ENCODE measurements around the gene METTL16.

The METTL16 gene

DNA sequence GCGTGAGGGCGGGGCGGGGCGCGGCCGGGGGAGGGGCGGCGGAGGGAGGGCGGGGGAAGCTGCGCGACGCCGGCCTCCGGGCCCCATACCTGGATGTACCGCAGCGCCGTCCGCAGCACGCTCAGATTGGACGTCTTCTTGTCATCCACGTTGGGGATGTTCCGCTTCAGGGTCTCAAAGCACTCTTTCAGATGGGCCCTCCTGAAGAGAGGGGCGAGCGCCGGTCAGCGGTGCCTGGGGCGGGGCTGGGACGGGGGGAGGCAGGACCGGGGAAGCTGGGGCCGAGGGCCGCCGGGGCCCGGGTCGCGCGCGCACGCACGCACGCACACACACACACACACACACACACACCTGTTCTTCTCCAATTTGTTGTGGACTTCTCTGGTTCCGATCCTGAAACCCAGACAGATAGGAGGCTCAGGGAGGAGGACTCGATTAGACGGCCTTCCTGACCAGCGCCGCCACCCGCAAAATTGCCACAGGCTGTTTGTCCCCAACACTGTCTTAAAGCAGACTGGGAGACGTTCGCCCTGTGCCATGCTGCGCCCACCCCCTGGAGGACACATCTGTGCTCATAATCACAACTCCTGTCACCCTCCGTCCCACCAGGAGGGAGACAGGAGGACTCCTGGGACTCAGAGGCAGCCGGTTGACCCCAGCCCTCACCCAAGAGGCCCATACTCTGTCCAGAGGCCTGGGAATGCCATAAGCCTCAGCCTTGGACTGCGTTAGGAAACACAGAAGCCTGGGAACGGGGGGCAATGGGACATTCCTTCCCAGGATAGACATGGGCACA is 117.5 kb downstream of the METTL16 start:
- no peak for DNase-seq

GRCh38 chr17:2393174-2393953 is 118.3 kb downstream of the METTL16 start:
- peak; percentile 79 for DNase-seq

GRCh38 chr17:2392252-2393173 is 119.2 kb downstream of the METTL16 start:
- peak; percentile 85 to 87 for DNase-seq

GRCh38 chr17:2391597-2392251 is 120.0 kb downstream of the METTL16 start:
- DNase-seq, result no peak

- no peak for DNase-seq
These were observed 121.4 kb downstream of the METTL16 start for GRCh38 chr17:2390199-2390836.

- no peak for DNase-seq
These were observed 123.0 kb downstream of the METTL16 start for GRCh38 chr17:2388683-2389055.

DNA sequence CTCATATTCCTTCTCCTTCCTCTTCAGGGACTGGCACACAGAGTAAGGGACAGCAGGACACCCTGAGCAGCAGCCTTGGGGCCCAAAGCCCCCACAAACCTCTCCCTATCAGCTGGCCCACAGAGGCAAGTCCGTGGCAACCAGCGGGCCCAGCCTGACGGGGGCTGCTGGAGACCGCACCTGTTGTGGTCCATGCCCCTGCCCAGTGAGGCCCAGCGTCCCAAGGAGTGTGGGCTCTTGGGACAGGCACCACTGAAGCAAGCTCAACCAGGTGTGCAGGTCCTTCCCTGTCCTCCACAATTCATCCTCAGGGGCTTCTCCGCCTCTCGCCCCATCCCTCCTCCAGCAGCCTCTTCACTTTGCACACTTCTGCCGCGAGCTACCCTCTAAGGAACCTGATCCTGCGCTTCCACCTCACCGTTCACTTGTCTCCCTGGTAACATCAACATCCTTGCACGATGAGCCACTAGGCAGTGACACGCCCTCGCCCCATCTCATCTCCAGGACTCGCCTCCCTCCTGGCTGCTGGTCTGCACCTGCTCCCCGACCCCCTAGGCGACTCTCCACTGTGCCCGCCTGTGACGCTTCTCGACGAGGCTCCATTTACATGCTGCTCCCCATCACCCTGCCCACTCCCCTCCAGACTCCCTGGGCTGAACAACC is 123.5 kb downstream of the METTL16 start:
- no peak for DNase-seq

DNA sequence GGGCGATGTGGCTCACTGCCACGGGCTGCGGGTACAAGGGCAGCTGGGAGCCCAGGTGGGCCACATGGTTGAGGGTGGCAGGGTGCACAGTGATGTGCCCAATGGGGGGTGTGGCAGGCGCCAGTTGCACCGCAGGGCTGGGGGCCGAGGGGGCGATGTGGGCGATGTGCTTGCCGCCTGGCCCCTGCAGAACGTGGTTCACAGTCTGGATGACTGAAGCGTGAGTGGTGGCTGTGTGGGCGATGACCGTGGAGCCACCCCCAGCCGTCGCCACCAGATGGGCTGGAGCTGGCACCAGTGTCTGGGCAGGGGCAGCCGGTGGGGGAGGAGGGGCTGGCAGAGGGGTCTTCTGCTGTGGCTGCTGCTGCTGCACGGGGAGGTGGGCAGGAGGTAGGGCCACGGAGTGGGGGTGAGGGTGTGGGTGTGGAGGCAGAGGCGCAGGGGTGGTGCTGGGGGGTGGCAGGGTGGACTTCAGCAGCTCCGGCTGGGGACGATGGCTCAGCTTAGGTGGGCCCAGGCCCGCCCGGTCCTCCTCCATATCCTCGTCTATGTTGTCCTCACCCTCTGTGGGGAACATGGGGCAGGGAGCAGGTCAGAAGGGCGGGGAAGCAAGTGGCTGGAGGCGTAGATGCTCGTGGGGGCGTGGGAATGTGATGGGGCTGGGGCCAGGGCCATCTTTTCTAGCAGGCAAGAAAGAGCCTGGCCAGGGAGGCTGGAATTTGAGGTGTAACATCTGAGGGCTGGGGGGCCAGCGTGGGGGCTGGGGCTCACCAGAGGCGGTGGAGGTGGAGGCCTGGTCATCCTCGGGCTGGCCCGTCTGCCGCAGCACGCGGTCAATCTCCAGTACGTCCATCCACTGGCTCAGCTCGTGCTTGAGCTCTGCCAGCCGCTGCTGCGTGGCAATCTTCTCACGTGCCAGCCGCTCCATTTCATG is 124.3 kb downstream of the METTL16 start:
- no peak for DNase-seq

DNA sequence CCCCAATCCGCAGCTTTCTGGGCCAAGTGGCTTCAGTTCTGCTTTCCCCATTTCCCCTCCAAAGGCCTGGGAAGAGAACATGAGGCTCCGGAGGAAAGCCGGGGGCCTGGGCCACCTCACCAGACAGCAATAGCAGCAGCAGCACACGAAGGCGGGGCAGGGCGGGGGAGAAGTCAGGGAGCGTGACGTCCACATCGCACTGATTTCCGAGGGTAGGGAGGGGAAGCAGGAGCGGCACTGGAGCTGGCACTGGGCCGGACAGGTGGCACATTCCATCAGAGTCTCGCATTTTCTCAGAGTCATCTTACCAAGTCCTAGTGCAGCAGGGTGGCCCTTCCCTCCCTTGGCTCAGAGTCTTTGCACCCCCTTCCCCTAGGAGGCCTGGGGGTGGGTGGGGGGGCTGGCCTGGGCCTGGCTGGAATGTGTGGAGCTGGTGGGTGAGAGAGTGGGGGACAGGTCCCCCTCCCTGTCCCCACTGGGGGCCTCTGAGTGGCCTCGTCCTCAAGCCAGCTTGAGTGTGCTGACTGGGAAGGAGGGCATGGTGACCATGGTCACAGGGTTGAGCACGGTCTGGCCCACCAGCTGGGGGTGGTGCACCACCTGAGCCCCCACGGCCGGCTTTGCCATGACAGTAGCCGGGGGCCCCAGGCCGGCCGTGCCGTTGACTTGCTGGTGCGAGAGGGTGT is 125.1 kb downstream of the METTL16 start:
- DNase-seq, result no peak

DNA sequence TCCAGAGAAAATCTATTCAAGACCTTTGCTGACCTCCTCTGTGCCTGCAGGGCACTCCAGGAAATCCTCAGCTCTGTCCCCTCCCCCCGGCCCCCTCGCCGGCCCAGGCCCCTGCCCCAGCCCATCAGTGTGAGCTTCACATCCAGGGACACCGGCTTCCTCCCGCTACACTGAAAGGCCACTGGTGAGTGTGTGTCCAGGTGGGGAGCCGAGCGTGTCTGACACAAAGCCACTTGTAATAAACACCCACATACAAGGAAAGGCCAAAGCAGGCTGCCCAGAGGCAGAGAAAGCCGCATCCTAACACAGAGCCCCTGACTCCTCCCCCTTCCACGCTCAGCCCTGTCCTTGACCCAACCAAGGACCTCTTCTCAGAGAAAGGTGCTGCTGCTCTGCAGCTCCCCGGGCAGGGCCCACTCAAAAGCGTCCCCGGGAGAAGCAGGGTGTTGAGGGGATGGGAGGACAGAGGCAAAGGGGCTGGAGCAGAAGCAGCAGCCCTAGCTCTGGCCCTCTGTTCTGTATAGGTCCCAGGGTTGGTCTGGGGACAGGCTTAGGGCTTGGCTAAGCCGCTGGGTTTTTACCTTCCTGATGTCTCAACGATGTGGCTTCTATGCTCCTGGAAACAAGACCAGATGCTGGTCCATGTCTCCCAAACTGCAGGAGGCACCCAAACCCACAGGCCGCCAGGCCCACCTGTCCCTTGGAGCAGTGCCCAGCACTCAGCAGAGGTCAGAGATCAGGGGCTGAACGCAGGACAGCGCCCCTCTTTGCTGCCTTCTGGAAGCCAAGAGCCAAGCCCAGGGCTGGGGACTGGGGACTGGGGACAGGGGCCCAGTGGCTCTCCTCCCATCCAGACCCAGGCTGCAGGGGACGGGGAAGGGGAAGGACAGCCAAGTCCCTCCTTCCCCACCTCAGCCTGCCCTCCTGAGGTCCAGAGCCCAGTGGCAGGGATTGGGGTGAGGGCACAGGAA is 126.2 kb downstream of the METTL16 start:
- DNase-seq, result no peak

DNA sequence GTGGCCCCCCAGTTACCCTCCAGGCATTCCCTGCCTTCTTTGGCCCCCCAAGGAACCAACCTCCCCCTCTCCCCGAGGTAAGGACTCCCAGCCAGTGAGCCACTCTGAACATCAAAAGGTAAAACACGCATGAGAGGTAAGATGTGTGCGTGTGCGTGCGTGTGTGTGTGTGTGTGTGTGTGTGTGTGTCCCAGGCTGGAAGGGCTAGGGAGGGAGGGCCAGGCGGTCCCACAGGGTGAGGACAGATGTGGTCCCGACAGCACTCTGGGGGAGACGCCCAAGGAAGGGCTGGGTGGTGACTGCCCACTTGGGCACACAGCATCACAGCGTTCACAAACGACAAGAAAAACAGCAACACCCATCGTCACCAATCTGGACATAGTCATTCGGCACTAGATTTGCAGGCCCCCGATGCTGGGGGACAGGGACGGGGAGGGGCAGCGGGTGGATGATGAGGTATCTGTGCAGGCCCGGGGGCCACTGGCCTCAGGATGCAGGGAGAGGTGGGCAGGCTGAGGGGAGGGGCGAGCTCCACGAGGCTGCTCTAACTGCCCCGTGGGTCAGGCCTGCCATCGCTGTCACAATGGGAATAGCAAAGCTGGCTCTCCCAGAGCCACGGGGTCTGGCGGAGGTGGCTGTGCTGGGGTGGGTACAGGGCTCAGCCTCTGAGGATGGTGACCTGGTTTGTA is 127.1 kb downstream of the METTL16 start:
- DNase-seq, result no peak

- peak in 1 of 2 experiments; percentile 18 for DNase-seq
These were observed 128.0 kb downstream of the METTL16 start for GRCh38 chr17:2383628-2384167.

DNA sequence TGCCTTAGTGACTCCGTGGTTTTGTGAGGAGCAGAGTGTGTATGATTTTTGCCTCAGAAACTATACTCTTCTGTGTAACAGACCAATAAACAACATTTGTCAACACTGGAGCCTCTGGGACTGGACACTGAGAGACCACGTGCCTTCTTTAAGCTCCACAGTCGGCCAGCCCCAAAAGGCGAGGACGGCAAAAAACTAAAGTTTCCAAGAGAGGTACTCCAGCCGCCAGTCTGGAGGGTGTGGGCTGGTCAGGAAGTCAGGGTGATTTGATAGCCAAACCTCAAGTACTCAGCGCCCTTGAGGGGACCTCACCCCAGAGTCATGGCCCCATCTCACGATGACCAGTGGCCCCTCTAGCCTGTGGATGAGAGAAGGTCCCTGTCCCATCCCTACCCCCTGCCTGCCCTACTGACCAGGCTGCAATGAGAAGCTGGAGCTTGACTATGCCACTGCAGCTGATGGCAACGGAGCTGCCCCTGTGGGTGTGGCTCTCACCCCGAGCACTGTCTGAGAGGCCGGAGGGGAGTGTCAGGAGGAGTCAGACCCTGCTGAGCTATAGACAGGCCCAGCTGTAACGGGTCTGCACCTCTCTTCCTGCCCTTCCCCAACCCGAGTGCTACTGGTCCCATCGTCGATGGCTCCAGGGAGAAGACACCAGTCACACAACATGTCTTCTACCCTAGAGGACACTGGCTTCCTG is 130.6 kb downstream of the METTL16 start:
- no peak for DNase-seq

DNA sequence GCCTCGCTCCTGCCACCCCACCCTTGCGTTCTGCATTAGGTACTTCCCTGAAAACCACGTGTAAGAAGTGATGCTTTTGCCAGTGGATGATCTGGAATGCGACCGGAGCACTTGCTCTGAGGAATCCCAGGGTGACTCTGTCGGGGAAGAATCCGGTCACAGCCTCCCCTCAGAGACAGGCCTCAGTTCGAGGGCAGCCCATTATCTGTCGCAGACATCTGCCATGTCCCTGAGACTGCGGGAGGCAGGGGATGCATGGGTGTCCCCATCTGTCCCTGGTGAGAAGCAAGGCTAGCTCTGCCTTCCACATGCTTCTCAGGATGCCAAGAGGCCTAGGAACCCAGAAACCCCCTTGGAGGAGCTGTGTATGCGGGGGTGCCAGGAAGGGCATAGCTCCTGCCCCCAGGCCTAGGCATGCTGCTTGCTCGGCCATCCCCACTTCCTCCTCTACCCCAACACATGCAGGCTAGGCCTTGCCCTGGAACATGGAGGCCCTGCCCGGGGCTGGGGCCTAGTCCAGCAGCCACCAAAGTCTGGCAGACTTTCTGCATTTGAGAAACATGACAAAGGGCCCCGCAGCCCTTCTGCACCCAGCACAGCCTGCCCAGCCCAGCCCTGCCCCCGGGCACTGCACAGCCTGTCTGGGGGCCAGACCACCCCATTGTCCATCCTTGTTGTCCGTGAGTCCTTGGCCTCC is 131.3 kb downstream of the METTL16 start:
- peak; percentile 31 to 70 for DNase-seq

DNA sequence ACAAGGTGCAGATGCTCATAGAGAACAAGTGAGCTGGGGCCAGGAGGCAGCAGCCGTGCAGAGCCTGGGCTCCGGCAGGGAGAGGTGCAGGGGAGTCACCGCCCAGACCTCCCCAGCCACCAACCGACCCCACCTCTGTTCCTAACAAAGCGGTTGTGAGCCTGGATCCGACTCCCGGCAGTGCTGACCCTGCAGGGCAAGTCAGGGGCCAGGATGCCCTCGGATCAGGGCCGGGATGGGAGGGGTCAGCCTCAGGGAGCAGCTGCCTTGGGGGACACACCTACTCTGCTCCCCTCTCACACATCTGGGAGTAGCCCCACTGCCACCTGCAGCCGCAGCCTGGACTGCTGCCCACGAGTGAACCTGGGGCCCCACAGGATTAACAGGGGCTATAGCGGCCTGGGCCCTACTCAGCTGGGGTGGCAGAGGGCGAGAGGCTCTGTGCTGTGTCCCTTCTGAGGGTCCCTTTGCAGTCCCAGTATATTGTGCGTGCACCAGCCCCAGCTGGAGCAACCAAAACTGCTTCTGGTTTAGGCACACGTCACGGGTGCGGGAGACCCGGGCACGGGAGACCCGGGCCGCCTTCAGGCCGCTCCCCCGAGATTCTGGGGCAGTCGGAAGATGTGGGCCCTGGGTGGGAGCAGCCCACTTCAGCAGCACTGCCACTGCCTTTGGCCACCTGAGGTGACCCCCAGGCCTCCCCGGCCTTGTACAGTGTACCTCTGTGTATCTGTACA is 132.0 kb downstream of the METTL16 start:
- DNase-seq, result no peak

- DNase-seq, result no peak
These were observed 132.8 kb downstream of the METTL16 start for GRCh38 chr17:2378905-2379304.
